HepG2 (cell line): ENCODE data around the gene DDX17. TPM values are rescaled to one million over a fixed set of nuclear protein-coding genes. Genes with fewer than 3 reads are reported as not detected.
A peak's percentile ranks its signal among the peaks of the same experiment; 100 is the strongest.

Experiments used
- ARID4A ChIP-seq: sonication (generic); formaldehyde crosslinking; IDR thresholded peaks from 2 replicates; pipeline ENCODE4 v1.5.0; 2020; ENCODE audit warnings: mild to moderate bottlenecking, missing genetic modification reagents, borderline replicate concordance
- BHLHE40 ChIP-seq: IDR thresholded peaks from 2 replicates; pipeline ENCODE4 v1.6.1; 2011; ENCODE audit warnings: low read length, improper control_type of control experiment
- BRCA1 ChIP-seq: sonication (generic); formaldehyde crosslinking; IDR thresholded peaks from 2 replicates; pipeline ENCODE4 v1.4.0; 2020; ENCODE audit warnings: missing genetic modification reagents
- ELF3 ChIP-seq: IDR thresholded peaks from 2 replicates; pipeline ENCODE4 v1.6.1; 2016; ENCODE audit warnings: missing genetic modification reagents, missing compliant biosample characterization
- FOXJ3 ChIP-seq: sonication (generic); formaldehyde crosslinking; IDR thresholded peaks from 2 replicates; pipeline ENCODE4 v1.4.0; 2020; ENCODE audit warnings: missing genetic modification reagents, mild to moderate bottlenecking, borderline replicate concordance
- GTF3A ChIP-seq: sonication (generic); formaldehyde crosslinking; conservative IDR thresholded peaks from 2 replicates; pipeline ENCODE4 v1.4.0; 2020; ENCODE audit warnings: mild to moderate bottlenecking, missing genetic modification reagents
- HDAC2 ChIP-seq: sonication (generic); formaldehyde crosslinking; IDR thresholded peaks from 2 replicates; pipeline ENCODE4 v1.4.0; 2020; ENCODE audit warnings: missing genetic modification reagents
- HOXA3 ChIP-seq: sonication (generic); formaldehyde crosslinking; IDR thresholded peaks from 2 replicates; pipeline ENCODE4 v1.5.0; 2020; ENCODE audit warnings: missing genetic modification reagents
- KAT7 ChIP-seq: IDR thresholded peaks from 2 replicates; pipeline ENCODE4 v1.6.1; 2018; ENCODE audit warnings: borderline replicate concordance, missing compliant biosample characterization
- KLF15 ChIP-seq: sonication (generic); formaldehyde crosslinking; IDR thresholded peaks from 2 replicates; pipeline ENCODE4 v1.8.1; 2023; ENCODE audit warnings: borderline replicate concordance, mild to moderate bottlenecking, inconsistent platforms, missing genetic modification reagents, mixed read lengths
- MIXL1 ChIP-seq: IDR thresholded peaks from 2 replicates; pipeline ENCODE4 v1.6.1; 2016
- NCOR1 ChIP-seq: fragments of 200-600 bp; sonication (generic); IDR thresholded peaks from 2 replicates; pipeline ENCODE4 v1.7.0; 2017; ENCODE audit warnings: antibody characterized with exemption, low read length, borderline replicate concordance
- NR2F6 ChIP-seq, 2 experiments: IDR thresholded peaks; 2 replicates each; pipeline ENCODE4 v1.6.1; 2016; ENCODE audit warnings: antibody characterized with exemption in 1 of 2, mild to moderate bottlenecking in 1 of 2
- SMAD3 ChIP-seq: sonication (generic); formaldehyde crosslinking; IDR thresholded peaks from 2 replicates; pipeline ENCODE4 v1.4.0; 2020; ENCODE audit warnings: missing genetic modification reagents
- SMAD9 ChIP-seq: sonication (generic); formaldehyde crosslinking; IDR thresholded peaks from 2 replicates; pipeline ENCODE4 v1.5.1; 2020; ENCODE audit warnings: mild to moderate bottlenecking, missing genetic modification reagents
- STAG1 ChIP-seq: sonication (generic); formaldehyde crosslinking; IDR thresholded peaks from 2 replicates; pipeline ENCODE4 v1.4.0; 2020; ENCODE audit warnings: missing genetic modification reagents
- ZFP90 ChIP-seq: sonication (generic); formaldehyde crosslinking; IDR thresholded peaks from 2 replicates; pipeline ENCODE4 v1.8.0; 2022; ENCODE audit warnings: missing genetic modification reagents, mild to moderate bottlenecking, inconsistent platforms, borderline replicate concordance
- ZFX ChIP-seq: sonication (generic); formaldehyde crosslinking; IDR thresholded peaks from 2 replicates; pipeline ENCODE4 v1.4.0; 2020; ENCODE audit warnings: mild to moderate bottlenecking, low read depth, missing genetic modification reagents, moderate library complexity
- ZNF232 ChIP-seq: sonication (generic); formaldehyde crosslinking; IDR thresholded peaks from 2 replicates; pipeline ENCODE4 v1.4.0; 2020; ENCODE audit warnings: missing genetic modification reagents, borderline replicate concordance
- ZNF331 ChIP-seq: sonication (generic); formaldehyde crosslinking; IDR thresholded peaks from 2 replicates; pipeline ENCODE4 v1.4.0; 2020; ENCODE audit warnings: missing genetic modification reagents
- ZNF598 ChIP-seq: sonication (generic); formaldehyde crosslinking; IDR thresholded peaks from 2 replicates; pipeline ENCODE4 v1.5.1; 2020; ENCODE audit warnings: mild to moderate bottlenecking, missing genetic modification reagents, borderline replicate concordance
- ZNF772 ChIP-seq: sonication (generic); formaldehyde crosslinking; IDR thresholded peaks from 2 replicates; pipeline ENCODE4 v1.5.0; 2020; ENCODE audit warnings: mild to moderate bottlenecking, missing genetic modification reagents
- polyA plus RNA-seq, 8 experiments: library from polyadenylated mRNA; depleted of rRNA in 3 of 8; stranded (reverse) in 7 of 8; unstranded in 1 of 8; fragments of >200 nt; fragmentation: Illumina TruSeq in 4 of 8; extraction: Trizol in 4 of 8; gene quantifications; 2 replicates each; pipeline versions ENCODE4 v1.2.1 to v1.2.3, GENCODE V29; 2011 to 2016; ENCODE audit warnings: low read depth in 4 of 8, missing spikeins in 1 of 8, mixed read lengths in 1 of 8; ENCODE audit not compliant: insufficient read depth in 1 of 8
- total RNA-seq, 5 experiments: library from RNA; depleted of rRNA; stranded (reverse); fragments of >200 nt; fragmentation: Illumina TruSeq; extraction: Trizol; gene quantifications; 2 replicates each; pipeline ENCODE4 v1.2.3, GENCODE V29; 2016; ENCODE audit warnings: low read depth in 1 of 5
- TF ChIP-seq, protein P1 (sequence below): IDR thresholded peaks from 2 replicates; pipeline ENCODE4 v1.6.1; 2012; ENCODE audit warnings: inconsistent platforms
- TF ChIP-seq, protein P2 (sequence below): sonication (generic); formaldehyde crosslinking; IDR thresholded peaks from 2 replicates; pipeline ENCODE4 v1.4.0; 2020; ENCODE audit warnings: missing genetic modification reagents

DDX17 gene
- total and polyA plus RNA-seq, 2 of the 13 experiments (the other 11 are each of a cell fraction or from before 2014, with no cell fraction given): 238 to 344 TPM

GRCh38 chr22:38461414-38462081, 44.6 kb downstream of the DDX17 start (continued):
- TF ChIP-seq FOXJ3 (CRISPR knock-in tag) (0 out of 2 replicates have a peak, but pooled peaks have one; percentile 25), ZNF598 (CRISPR knock-in tag) (no peak), NR2F6 (IDR thresholded peaks at IDR 0.05) (no peak), NR2F6 (CRISPR knock-in tag; IDR thresholded peaks at IDR 0.05) (peak; percentile 41), BHLHE40 (0 out of 2 replicates have a peak, but pooled peaks have one; percentile 56), SMAD3 (CRISPR knock-in tag) (peak; percentile 77; the same call in 1 of the 2 replicates), NCOR1 (no peak), GTF3A (no peak), SMAD9 (no peak), ELF3 (CRISPR knock-in tag) (peak; percentile 55; the same call in 1 of the 2 replicates), ZNF331 (CRISPR knock-in tag) (peak; percentile 53; the same call in 1 of the 2 replicates), HDAC2 (CRISPR knock-in tag) (peak; percentile 58), ZFX (CRISPR knock-in tag) (peak; percentile 68), ZNF772 (CRISPR knock-in tag) (no peak), ARID4A (CRISPR knock-in tag) (peak; percentile 85), STAG1 (peak; percentile 21; the same call in 1 of the 2 replicates), KLF15 (CRISPR knock-in tag) (0 out of 2 replicates have a peak, but pooled peaks have one; percentile 34), ZNF232 (CRISPR knock-in tag) (peak; percentile 78; the same call in 1 of the 2 replicates), BRCA1 (CRISPR knock-in tag) (no peak), HOXA3 (CRISPR knock-in tag) (peak; percentile 85), ZFP90 (CRISPR knock-in tag) (peak; percentile 56; the same call in 1 of the 2 replicates), KAT7 (CRISPR knock-in tag) (peak; percentile 27; the same call in 1 of the 2 replicates), MIXL1 (CRISPR knock-in tag) (0 out of 2 replicates have a peak, but pooled peaks have one; percentile 20)
- TF ChIP-seq, protein P1, sequence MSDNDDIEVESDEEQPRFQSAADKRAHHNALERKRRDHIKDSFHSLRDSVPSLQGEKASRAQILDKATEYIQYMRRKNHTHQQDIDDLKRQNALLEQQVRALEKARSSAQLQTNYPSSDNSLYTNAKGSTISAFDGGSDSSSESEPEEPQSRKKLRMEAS: peak; percentile 65
- TF ChIP-seq, protein P2, sequence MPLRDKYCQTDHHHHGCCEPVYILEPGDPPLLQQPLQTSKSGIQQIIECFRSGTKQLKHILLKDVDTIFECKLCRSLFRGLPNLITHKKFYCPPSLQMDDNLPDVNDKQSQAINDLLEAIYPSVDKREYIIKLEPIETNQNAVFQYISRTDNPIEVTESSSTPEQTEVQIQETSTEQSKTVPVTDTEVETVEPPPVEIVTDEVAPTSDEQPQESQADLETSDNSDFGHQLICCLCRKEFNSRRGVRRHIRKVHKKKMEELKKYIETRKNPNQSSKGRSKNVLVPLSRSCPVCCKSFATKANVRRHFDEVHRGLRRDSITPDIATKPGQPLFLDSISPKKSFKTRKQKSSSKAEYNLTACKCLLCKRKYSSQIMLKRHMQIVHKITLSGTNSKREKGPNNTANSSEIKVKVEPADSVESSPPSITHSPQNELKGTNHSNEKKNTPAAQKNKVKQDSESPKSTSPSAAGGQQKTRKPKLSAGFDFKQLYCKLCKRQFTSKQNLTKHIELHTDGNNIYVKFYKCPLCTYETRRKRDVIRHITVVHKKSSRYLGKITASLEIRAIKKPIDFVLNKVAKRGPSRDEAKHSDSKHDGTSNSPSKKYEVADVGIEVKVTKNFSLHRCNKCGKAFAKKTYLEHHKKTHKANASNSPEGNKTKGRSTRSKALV (CRISPR knock-in tag): peak; percentile 97
